OCI-LY1 (cell line): ENCODE data around the gene CDKAL1.
"Not testable (repeated sequence)": the region's sequence is repeated elsewhere in the genome, so short reads cannot be mapped to it uniquely, and the experiment has no call there.

Experiments
- H2AFZ ChIP-seq: fragments of 200-600 bp; sonication (generic), shearing (Covaris generic); 2 replicates; pipeline ENCODE4 v1.6.0; 2014; ENCODE audit warnings: antibody characterized with exemption, mild to moderate bottlenecking, low read length
- H3F3A ChIP-seq: fragments of 200-600 bp; sonication (generic), shearing (Covaris generic); 2 replicates; pipeline ENCODE4 v1.6.0; 2014; ENCODE audit warnings: mild to moderate bottlenecking, antibody characterized with exemption, low read length, moderate library complexity; ENCODE audit not compliant: insufficient read depth
- H3K27ac ChIP-seq: fragments of 200-600 bp; sonication (generic); 2 replicates; pipeline ENCODE4 v1.5.1; 2014; ENCODE audit warnings: low read length, mixed run types, mild to moderate bottlenecking, low read depth; ENCODE audit not compliant: poor library complexity, severe bottlenecking
- H3K27me3 ChIP-seq: fragments of 200-600 bp; sonication (generic); 2 replicates; pipeline ENCODE4 v1.6.0; 2014; ENCODE audit warnings: antibody characterized with exemption, mild to moderate bottlenecking, low read length, moderate library complexity; ENCODE audit not compliant: insufficient read depth
- H3K36me3 ChIP-seq: fragments of 200-600 bp; sonication (generic); 2 replicates; pipeline ENCODE4 v1.6.1; 2014; ENCODE audit warnings: mild to moderate bottlenecking, antibody characterized with exemption, low read length, moderate library complexity, mixed read lengths; ENCODE audit not compliant: insufficient read depth
- H3K4me1 ChIP-seq: fragments of 200-600 bp; sonication (generic); 2 replicates; pipeline ENCODE4 v1.5.1; 2014; ENCODE audit warnings: mild to moderate bottlenecking, low read length, moderate library complexity; ENCODE audit not compliant: insufficient read depth, severe bottlenecking
- H3K4me2 ChIP-seq: fragments of 200-600 bp; sonication (generic), shearing (Covaris generic); 2 replicates; pipeline ENCODE4 v1.6.1; 2014; ENCODE audit warnings: low read length
- H3K4me3 ChIP-seq: fragments of 200-600 bp; sonication (generic); 2 replicates; pipeline ENCODE4 v1.5.1; 2014; ENCODE audit warnings: low read length, low read depth, mild to moderate bottlenecking, mixed read lengths; ENCODE audit not compliant: poor library complexity, severe bottlenecking
- H3K79me2 ChIP-seq: fragments of 200-600 bp; shearing (Covaris generic); 2 replicates; pipeline ENCODE4 v1.6.1; 2016; ENCODE audit warnings: mixed run types, low read length, mixed read lengths; ENCODE audit not compliant: insufficient read depth
- H3K9ac ChIP-seq: fragments of 200-600 bp; sonication (generic), shearing (Covaris generic); 2 replicates; pipeline ENCODE4 v1.6.1; 2014; ENCODE audit warnings: mild to moderate bottlenecking, low read length, mixed read lengths
- H3K9me2 ChIP-seq: fragments of 200-600 bp; sonication (generic), shearing (Covaris generic); 2 replicates; pipeline ENCODE4 v1.6.1; 2014; ENCODE audit warnings: low read depth, mild to moderate bottlenecking, low read length, mixed read lengths
- H3K9me3 ChIP-seq: fragments of 200-600 bp; shearing (Covaris generic); 2 replicates; pipeline ENCODE4 v1.6.1; 2014; ENCODE audit warnings: low read length, mixed read lengths
- H4K20me1 ChIP-seq: fragments of 200-600 bp; sonication (generic), shearing (Covaris generic); 2 replicates; pipeline ENCODE4 v1.6.0; 2016; ENCODE audit warnings: mild to moderate bottlenecking, low read length; ENCODE audit not compliant: insufficient read depth
- EZH2 ChIP-seq: fragments of 200-600 bp; sonication (generic), shearing (Covaris generic); IDR thresholded peaks from 2 replicates; pipeline ENCODE4 v1.8.0; 2017; ENCODE audit warnings: borderline replicate concordance, mixed run types, mild to moderate bottlenecking, antibody characterized with exemption, low read length, moderate library complexity, mixed read lengths
- TF ChIP-seq, protein P1 (sequence below): fragments of 200-600 bp; sonication (generic), shearing (Covaris generic); IDR thresholded peaks from 2 replicates; pipeline ENCODE4 v1.5.1; 2017; ENCODE audit warnings: mild to moderate bottlenecking, antibody characterized with exemption, low read length, moderate library complexity, mixed read lengths

Gene CDKAL1

DNA sequence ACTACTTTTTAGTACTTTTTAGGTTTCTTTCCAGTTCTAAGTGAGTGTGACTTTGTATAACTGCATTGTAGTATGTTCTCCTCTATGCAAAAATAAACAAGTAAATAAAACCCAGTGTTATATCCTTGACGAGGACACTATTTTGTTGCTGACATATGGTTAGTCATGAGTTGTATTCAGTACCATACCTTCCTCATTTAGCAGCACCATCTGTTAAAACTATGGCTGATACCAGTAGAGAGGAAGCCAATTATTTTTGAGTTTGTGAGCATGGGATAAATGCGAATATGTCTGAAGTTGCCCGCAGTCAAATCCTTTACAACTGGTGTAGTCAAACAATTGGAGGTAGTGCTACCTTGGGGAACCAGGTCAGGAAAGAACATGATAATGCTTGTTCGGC, 74.1 kb downstream of the CDKAL1 start:
- Histone ChIP-seq H3K36me3 (no peaks in the 10 kb centered on the region), H3K27me3 (no peaks in the 10 kb centered on the region), H3F3A (no peaks in the 10 kb centered on the region), H3K4me3 (no peak overlapping the region), H3K79me2 (no peaks in the 10 kb centered on the region), H4K20me1 (no peaks in the 10 kb centered on the region), H3K4me1 (no peaks in the 10 kb centered on the region), H3K9me2 (no peaks in the 10 kb centered on the region), H3K27ac (no peak overlapping the region), H3K9ac (no peak overlapping the region), H3K4me2 (no peak overlapping the region), H3K9me3 (no peaks in the 10 kb centered on the region), H2AFZ (no peak overlapping the region)
- TF ChIP-seq, protein P1, sequence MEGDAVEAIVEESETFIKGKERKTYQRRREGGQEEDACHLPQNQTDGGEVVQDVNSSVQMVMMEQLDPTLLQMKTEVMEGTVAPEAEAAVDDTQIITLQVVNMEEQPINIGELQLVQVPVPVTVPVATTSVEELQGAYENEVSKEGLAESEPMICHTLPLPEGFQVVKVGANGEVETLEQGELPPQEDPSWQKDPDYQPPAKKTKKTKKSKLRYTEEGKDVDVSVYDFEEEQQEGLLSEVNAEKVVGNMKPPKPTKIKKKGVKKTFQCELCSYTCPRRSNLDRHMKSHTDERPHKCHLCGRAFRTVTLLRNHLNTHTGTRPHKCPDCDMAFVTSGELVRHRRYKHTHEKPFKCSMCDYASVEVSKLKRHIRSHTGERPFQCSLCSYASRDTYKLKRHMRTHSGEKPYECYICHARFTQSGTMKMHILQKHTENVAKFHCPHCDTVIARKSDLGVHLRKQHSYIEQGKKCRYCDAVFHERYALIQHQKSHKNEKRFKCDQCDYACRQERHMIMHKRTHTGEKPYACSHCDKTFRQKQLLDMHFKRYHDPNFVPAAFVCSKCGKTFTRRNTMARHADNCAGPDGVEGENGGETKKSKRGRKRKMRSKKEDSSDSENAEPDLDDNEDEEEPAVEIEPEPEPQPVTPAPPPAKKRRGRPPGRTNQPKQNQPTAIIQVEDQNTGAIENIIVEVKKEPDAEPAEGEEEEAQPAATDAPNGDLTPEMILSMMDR, result no peak
- TF ChIP-seq EZH2, result no peak

DNA sequence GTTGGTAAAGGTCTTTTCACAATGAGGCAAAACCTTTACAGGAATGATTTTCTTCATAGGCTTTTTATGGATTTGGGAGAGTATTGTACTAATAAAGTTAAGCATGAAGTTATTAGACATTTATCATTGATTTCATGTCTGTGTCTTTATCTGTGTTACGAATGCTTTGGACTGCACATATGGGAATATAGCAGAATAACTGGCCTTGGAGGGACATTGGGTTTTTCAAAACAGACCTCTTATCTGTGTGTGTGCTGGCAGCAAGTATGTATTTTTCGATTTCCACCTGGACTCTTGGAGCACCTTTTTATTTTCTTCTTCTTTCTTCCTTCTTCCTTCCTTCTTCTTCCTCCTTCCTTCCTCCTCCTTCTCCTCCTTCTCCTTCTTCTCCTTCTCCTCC, 74.6 kb downstream of the CDKAL1 start:
- no peaks in the 10 kb centered on the region for H3K36me3 ChIP-seq
- H3K27me3 ChIP-seq, result no peaks in the 10 kb centered on the region
- no peaks in the 10 kb centered on the region for H3K9me3 ChIP-seq
- no peak overlapping the region for H3K4me2 ChIP-seq
- H3K79me2 ChIP-seq, result no peaks in the 10 kb centered on the region
- no peaks in the 10 kb centered on the region for H4K20me1 ChIP-seq
- no peak overlapping the region for H3K27ac ChIP-seq
- no peaks in the 10 kb centered on the region for H3K4me1 ChIP-seq
- no peaks in the 10 kb centered on the region for H3F3A ChIP-seq
- H2AFZ ChIP-seq, result no peak overlapping the region
- no peak overlapping the region for H3K4me3 ChIP-seq
- H3K9ac ChIP-seq, result no peak overlapping the region
- no peak for TF ChIP-seq EZH2
- TF ChIP-seq, protein P1, result no peak
- H3K9me2 ChIP-seq, result no peaks in the 10 kb centered on the region

DNA sequence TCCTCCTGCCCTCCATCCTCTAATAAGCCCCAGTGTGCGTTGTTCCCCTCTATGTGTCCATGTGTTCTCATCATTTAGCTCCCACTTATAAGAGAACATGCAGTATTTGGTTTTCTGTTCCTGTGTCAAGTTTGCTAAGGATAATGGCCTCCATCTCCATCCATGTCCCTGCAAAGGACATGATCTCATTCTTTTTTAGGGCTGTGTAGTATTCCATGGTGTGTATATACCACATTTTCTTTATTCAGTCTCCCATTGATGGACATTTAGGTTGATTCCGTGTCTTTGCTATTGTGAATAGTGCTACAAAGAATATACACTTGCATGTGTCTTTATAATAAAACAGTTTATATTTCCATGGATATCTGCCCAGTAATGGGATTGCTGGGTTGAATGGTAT, 75.7 kb downstream of the CDKAL1 start:
- not testable (repeated sequence) for H3K27me3 ChIP-seq, H3K9me2 ChIP-seq, H3K36me3 ChIP-seq, H3K9ac ChIP-seq, H3K9me3 ChIP-seq, H3K4me2 ChIP-seq, H3K4me3 ChIP-seq, H4K20me1 ChIP-seq, H3K4me1 ChIP-seq, H3F3A ChIP-seq, H3K79me2 ChIP-seq, H3K27ac ChIP-seq, H2AFZ ChIP-seq

DNA sequence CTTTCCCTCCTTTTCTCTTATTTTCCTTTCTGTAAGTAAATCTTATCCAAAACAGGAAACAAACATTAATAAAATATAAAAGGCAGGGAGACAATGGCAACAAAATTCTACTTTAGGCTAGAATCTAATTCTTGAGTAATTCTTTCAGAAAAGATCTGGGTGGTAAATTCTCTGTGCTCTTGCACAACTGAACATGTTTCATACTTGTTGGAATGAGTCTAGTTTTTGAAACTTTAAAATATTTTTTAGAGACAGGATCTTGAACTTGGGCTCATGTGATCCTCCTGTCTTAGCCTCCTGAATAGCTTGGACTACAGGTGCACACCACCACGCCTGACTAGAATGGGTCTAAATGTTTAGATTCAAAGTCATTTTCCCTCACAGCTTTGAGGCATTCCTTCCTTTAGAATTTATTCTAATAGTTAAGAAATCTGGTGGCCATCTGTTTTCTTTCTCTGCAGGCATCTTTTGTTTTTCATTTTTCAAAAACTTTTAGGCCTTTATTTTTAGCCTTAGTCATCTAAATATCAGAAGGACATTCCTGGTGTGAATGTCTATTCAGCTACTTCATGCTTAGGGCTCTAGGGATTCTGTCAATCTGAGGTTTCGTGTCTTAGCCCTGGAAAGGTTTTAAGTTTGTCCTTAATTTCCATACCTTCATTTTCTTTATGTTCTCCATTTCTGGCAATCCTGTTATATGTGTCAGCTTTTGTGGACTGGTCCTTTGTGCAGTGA, 76.5 kb downstream of the CDKAL1 start:
- Histone ChIP-seq H2AFZ (no peak overlapping the region), H3K9me3 (no peaks in the 10 kb centered on the region), H3K27ac (no peak overlapping the region), H3K4me2 (no peak overlapping the region), H3F3A (no peaks in the 10 kb centered on the region), H3K36me3 (no peaks in the 10 kb centered on the region), H3K4me1 (no peaks in the 10 kb centered on the region), H3K27me3 (no peaks in the 10 kb centered on the region), H3K79me2 (no peaks in the 10 kb centered on the region), H3K4me3 (no peak overlapping the region), H3K9me2 (no peaks in the 10 kb centered on the region), H4K20me1 (no peaks in the 10 kb centered on the region), H3K9ac (no peak overlapping the region)
- TF ChIP-seq EZH2, result no peak
- TF ChIP-seq, protein P1, result no peak

DNA sequence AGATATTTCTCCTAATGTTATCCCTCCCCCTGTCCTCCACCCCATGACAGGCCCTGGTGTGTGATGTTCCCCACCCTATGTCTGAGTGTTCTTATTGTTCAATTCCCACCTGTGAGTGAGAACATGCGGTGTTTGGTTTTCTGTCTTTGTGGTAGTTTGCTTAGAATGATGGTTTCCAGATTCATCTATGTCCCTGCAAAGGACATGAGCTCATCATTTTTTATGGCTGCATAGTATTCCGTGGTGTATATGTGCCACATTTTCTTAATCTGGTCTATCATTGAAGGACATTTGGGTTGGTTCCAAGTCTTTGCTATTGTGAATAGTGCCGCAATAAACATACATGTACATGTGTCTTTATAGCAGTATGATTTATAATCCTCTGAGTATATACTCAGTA, 83.3 kb downstream of the CDKAL1 start:
- H3K4me2 ChIP-seq, result not testable (repeated sequence)

More for the DNA sequence above, 83.3 kb downstream of the CDKAL1 start:
- H3F3A ChIP-seq, H4K20me1 ChIP-seq, H3K9ac ChIP-seq, H3K9me3 ChIP-seq, H3K27ac ChIP-seq, H3K79me2 ChIP-seq, H3K4me3 ChIP-seq, H3K27me3 ChIP-seq, H3K4me1 ChIP-seq, H3K9me2 ChIP-seq, H3K36me3 ChIP-seq, H2AFZ ChIP-seq: not testable (repeated sequence)
